NCI-H2196 treated with DMSO at 0.1 percent for 48 hours (cell line): ENCODE measurements around the gene TSPEAR.
"Not testable (repeated sequence)": the region's sequence is repeated elsewhere in the genome, so short reads cannot be mapped to it uniquely, and the experiment has no call there.

Experiments
- DNase-seq: peaks from one replicate; lab custom pipeline; 2025; ENCODE audit not compliant: unreplicated experiment; lab: John Stamatoyannopoulos, UW

Gene TSPEAR

DNA sequence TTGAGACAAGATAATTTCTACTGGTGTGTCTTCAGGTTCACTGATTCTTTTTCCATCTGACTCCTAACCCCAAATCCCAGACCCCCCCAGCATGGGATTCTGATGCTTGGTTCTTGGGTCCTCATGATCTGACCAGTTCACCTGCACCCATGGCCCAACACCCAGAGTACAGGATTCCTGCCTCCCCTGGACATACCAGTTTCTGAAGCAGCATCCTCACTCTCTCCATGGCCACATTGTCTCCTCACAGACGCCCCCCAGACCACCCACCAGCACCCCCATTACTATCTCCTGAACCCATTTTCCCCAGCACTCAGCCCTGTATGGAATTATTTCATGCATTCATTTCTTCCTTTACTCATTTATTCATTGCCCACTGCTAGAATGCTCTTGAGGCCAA, 54.5 kb downstream of the TSPEAR start:
- no peak for DNase-seq

DNA sequence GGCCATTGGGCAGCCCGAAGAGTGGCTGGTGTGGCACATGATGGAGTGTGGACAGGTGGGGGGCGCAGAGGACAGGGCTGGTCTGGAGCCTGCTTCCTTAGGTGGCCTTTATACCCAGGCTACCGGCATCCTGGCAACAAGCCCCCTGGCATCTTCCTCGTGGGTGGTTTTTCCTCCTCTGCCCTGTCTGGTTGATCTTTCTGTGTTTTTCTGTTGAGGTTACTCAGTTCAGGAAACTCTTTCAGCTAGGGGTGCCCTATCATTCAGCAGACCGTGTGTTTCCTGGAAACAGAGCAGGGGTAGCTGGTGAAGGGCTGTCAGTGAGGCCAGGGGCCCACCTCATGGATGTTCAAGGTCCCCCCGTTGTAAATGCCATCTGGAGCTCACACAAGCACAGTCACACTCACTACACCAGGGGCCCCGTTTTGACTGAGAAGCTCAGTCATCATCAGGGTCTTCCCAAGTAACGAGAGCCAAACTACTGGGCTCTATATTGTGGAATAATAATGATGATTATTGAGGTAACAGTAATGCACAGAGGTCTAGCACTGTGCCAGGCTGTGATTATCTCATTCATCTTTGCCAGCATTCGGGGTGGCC, 56.7 kb downstream of the TSPEAR start, which contains the start of gene KRTAP12-4:
Gene KRTAP12-4 (minus strand): TSS at position 84 of the 600 bp plus-strand sequence. CDS start 45 bp downstream, at position 39.
- no peak for DNase-seq

DNA sequence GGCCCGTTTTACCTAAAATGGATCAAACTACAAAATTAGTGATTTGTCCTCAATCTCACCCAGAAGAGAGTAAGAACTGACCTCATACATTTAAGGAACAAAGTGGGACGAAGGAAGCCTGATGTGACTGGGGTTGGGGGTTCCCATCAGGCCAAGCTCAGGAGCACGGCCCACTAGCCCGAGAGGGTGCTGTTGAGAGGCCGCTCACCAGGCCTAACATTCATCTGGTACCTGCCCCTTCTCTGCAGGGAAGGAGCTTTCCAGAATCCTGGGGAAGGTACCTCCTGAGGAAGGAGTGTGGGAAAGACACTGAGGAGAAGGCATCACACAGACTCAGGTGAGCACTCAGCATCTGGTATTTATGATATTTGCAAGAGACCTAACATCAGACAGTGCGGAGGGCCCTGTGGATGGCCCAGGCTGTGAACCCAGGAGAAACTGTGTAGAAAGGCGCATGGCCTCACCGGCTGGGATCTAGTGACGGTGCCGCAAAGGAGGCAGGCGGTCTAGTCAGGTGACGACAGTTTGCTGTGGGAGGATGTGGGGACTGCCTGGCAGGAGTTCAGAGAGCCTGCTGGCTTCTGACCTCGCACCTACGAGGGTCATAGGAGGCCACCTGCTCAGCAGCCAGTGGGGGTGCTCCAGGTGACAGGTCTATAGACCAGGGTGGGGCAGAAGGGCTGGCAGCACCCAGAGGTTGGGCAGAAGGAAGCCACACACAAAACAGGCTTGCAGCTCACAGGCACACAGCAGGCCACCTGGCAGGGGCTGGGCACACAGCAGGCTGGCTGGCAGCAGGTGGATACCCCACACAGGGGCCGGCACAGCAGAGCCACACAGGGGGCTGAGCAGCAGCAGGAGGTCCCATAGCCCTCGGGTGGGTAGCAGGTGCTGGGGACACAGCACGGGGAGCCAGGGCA, 57.5 kb downstream of the TSPEAR start:
- peak; percentile 60 for DNase-seq

DNA sequence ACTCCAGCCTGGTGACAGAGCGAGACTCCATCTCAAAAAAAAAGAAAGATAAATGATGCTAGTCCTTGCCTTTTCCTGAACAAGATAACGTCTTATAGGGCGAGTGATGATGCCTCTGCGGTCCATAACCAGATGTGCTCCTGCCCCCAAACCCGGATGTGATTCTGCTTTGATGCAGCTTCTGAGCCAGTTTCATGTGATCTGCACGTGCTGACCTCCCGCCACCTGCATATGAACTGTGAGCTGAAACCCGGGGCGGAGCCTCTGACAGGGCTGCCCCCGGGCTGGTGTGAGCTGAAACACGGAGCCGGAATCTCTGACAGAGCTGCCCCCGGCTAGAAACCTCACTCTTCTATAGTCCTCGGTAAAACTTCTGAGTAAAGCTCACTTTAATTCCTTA, 58.2 kb downstream of the TSPEAR start:
- no peak for DNase-seq

DNA sequence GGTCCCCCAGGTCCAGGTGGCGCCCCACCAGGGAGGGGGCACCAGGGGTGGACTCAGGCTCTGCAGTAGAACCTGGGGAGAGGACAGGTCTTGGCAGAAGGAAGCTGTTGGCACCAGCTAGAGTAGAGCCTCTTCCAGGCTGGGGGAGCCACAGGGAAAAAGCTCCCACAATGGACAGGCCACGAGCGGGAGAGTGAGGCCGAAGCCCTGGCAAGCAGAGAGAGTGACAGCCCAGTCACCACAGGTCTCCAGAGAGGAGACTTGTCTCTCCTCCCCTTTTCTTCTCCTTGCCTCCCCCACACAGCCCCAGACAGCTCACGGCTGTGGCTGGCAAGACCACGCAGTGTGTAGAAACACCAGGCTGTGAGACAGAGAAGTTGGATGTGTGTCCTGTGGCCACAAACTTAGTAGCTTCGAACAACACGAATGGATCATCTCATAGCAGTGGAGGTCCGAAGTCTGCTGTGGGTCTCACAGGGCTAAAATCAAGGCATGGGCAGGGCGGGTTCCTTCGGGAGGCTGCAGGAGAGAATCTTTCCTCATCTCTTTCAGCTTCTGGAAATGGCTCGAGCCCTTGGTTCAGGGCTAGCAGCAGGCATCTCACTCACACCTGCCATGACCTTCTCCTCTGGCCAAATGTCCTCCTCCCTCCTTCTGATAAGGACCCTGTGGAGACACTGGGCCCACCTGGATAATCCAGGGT, 60.2 kb downstream of the TSPEAR start:
- no peak for DNase-seq

DNA sequence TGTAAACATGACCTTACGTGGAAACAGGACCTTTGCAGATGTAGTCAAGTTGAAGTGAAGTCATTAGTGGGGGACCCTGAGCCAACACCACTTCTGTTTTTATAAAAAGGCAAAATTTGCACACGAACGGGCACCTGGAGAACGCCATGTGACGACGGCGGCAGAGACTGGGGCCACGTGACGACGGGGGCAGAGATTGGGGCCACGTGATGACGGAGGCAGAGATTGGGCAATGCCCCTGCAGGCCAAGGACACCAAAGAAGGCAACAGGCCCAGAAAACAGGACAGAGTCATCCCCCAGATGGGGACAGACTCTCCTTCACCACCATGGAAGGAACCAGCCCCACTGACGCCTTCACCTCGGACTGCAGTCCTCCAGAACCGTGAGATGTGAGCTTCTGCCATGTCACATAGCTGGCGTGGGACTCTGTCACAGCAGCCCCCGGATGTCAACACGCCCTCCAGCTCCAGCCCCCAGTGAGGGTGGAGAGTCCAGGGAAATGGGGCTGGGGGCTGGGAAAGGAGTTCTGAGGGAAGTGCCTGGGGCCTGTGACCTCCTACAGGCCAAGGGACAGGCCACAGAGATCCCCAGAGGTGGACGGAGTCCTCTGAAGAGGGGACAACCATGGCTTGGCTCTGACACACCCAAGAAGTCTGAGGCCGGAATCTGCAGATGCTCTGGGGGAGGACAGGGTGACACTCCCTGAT, 61.0 kb downstream of the TSPEAR start:
- DNase-seq = no peak

DNA sequence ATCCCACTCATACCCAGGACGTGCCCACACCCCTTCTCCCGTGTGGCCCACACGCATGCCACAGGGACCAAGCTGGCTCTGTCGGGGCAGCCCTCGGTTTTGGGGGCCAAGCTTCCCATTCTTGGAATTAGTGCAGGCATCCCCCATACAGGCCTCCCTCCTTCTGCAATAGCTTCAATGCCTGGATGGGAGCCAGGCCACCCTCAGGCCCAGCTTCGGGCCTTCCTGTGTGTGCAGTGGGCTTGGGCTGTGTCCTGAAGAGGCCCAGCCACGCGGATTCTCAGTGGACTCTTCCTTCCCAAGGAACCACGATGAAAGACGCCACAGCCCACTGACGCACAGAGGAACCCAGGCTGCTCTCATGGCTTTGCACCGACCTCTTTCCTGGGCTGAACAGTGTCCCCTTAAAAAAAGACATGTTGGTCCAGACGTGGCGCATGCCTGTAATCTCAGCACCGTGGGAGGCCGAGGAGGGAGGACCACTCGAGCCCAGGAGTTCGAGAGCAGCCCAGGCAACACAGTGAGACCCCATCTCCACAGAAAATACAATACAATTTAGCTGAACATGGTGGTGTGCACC, 61.8 kb downstream of the TSPEAR start:
- DNase-seq = no peak

DNA sequence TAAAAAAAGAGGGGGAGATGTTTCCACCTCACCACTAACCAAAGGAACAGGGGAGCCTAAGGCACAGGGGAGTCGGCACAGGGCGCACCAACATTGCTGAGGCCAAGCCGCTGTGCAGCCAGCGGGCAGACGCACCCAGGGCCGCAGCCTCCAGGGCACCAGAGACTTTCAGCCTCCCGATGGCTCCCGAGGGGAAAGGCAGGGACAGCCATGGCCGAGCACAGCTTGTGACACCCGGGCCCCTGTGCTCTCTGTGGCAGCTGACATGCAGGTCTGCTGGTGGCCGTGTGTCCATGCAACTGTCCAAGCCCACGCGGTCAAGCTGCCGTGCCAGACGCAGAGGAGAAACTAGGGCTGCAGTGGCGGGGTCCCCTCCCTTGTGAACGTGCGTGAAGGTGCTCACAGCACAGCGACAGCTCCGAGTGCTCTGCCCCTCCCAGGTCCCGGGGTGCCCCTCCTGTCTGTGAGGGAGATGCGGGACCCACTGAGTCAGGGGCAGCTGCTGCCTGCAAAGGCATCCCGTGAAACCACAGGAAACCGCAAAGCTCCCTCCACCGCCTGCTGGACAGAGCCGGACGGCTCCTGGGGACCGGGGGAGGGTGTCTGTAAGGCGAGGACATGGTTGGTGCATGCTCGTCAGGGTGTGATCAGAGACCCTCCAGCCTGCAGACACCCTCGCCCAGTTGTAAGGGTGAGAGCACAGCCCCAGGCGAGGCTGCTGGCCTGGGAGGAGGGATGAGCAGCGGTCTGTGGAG, 62.6 kb downstream of the TSPEAR start:
- no peak for DNase-seq

DNA sequence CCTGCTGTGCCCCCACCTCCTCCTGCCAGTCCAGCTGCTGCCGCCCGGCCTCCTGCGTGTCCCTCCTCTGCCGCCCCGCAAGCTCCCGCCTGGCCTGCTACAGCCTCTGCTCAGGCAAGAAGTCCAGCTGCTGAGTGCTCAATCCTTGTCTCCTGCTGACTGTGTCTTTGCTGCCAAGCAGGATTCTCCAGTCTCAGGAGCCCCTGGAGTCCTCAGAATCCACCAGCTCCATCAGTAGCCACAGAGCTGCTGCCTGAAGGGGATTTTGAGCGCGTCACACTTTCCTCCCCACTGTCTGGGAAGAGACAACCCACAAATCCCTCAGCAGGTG, 64.2 kb downstream of the TSPEAR start:
- no peak for DNase-seq

DNA sequence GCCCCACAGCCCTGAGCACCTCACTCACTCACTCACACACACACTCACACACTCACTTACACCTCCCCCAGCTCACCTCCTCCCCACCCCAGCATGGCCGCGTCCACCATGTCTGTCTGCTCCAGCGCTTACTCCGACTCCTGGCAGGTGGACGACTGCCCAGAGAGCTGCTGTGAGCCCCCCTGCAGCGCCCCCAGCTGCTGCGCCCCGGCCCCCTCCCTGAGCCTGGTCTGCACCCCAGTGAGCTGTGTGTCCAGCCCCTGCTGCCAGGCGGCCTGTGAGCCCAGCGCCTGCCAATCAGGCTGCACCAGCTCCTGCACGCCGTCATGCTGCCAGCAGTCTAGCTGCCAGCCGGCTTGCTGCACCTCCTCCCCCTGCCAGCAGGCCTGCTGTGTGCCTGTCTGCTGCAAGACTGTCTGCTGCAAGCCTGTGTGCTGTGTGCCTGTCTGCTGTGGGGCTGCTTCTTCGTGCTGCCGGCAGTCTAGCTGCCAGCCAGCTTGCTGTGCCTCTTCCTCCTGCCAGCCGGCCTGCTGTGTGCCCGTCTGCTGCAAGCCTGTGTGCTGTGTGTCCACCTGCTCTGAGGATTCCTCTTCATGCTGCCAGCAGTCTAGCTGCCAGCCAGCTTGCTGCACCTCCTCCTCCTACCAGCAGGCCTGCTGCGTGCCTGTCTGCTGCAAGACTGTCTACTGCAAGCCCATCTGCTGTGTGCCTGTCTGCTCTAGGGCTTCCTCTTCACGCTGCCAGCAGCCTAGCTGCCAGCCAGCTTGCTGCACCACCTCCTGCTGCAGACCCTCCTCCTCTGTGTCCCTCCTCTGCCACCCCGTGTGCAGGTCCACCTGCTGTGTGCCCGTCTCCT, 64.8 kb downstream of the TSPEAR start, which contains the start of gene KRTAP10-11:
Gene KRTAP10-11 (plus strand): TSS at position 49 of the 856 bp plus-strand sequence. CDS start 45 bp downstream, at position 94.
- not testable (repeated sequence) for DNase-seq

DNA sequence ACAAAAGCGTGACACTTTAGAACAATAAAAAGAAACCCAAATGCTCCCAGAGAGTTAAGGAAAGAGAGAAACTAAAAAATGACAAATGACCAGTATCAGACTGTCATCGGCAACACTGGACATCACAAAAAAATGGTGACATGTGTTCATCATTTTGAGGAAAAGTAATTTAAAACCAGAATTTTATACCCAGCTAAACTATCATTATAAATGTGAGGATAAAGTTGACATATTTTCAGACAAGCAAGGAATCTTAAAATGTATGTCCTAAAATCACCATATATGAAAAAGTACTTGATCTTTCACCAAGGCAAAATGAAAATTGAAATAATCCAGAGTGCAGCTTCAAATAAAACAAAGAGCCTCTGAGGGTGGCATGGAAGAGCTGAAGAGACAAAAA, 66.5 kb downstream of the TSPEAR start:
- no peak for DNase-seq

DNA sequence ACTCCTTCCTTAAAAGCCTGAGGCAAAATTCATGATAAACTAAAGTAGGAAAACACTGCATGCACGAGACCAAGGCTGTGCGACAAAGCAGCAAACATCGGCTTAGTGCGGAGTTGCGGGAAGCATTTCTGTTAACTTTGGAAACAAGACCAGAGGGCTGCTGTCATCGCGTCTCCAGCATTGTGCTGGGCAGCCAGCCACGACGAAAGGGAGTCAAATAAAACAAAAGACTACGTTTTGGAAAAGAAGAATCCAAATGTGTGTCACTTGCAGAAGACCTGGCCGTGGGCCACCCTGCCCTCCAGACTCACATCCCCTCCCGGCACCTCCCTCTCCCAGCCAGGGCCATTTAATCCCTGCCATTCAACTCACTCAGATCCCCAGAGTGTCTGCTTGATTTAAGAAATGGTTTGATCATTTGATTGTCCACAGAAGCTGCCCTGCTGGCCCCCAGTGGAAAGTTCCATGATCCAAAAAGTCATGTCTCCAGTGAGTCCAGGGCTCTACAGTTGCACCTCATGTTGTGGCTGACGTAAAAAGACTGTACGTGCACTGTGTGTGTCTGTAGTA, 67.5 kb downstream of the TSPEAR start:
- no peak for DNase-seq

DNA sequence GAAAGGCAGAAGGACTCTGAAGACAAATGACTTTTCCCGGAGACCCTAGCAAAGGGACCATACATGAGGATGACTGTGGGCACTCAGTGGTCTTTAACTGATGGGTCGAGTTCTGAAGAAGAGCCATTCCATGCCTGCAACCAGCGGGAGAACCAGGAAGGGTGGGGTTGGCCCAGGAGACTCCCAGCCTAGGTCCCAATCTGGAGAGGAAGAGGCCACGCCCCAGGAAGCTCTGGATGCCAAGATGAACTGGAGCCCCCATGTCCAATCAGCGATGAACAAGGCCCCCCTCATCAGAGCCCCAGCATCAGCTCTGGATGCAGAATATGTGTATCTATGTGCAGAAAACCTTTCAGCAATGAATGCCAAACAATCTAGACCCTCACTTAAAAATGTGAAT, 70.6 kb downstream of the TSPEAR start:
- no peak for DNase-seq

DNA sequence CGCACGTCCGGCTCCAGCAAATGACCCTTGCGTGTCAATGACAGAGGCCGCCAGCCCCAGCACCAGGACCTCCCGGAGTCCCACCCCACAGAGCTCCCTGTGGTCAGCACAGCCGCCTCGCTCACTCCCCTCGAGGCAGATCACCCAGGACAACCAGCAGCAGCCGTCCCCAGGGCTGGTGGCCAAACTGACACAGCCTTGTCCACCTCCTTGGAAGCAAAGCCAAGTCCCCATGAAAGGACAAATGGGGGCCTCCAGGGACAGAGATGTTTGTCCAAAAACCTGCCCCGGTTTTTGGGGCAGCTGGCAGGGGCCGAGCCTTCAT, 72.1 kb downstream of the TSPEAR start:
- no peak for DNase-seq

DNA sequence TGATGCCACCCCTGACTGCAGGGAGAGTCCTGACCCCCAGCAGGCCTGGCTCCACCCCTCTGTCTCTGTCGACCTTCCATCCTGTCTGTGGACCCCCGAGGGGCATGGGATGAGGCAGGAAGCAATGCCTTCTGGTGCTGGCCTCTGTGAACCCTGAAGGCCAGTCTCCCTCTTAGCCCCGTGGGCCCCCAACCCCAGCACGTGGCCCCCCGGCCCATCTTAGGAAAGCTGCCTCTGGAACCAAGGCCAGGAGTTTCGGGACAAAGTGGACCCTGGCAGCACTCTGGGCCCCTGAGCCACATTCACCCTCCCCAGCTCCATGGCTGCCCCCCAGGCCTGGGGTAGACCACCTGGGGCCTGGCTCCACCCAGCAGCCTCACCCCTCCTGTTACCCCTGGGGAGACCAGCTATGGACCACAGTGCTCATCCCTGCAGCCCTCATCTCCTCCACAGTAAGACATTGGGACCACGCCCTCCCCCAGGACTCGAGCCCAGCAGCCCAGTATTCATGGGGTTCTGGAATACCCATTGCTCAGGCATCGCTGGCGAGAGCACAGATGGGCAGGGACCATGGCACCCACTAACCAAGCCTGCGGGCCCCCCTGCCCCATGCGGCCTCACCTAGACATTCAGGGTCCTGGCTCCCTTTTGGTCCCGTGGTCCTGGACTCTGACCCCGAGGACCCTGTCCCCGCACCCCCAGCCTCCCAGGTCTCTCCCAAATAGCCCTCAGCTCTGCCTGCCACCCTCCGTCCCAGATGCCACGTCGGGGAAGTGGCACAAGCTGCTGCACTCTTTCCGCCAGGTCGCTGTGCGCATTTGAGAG, 72.7 kb downstream of the TSPEAR start:
- not testable (repeated sequence) for DNase-seq

DNA sequence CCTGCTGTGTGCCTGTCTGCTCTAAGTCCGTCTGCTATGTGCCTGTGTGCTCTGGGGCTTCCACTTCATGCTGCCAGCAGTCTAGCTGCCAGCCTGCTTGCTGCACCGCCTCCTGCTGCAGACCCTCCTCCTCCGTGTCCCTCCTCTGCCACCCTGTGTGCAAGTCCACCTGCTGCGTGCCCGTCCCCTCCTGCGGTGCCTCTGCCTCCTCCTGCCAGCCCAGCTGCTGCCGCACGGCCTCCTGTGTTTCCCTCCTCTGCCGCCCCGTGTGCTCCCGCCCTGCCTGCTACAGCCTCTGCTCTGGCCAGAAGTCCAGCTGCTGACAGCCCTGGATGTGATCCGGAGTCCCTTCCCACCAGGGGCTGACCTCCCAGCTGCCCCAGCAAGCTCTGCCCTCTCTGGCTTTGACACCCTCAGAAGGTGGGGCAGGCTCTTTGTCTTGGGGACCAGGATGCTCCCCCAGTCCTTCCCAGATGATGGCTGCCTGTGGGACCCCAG, 73.5 kb downstream of the TSPEAR start:
- not testable (repeated sequence) for DNase-seq

DNA sequence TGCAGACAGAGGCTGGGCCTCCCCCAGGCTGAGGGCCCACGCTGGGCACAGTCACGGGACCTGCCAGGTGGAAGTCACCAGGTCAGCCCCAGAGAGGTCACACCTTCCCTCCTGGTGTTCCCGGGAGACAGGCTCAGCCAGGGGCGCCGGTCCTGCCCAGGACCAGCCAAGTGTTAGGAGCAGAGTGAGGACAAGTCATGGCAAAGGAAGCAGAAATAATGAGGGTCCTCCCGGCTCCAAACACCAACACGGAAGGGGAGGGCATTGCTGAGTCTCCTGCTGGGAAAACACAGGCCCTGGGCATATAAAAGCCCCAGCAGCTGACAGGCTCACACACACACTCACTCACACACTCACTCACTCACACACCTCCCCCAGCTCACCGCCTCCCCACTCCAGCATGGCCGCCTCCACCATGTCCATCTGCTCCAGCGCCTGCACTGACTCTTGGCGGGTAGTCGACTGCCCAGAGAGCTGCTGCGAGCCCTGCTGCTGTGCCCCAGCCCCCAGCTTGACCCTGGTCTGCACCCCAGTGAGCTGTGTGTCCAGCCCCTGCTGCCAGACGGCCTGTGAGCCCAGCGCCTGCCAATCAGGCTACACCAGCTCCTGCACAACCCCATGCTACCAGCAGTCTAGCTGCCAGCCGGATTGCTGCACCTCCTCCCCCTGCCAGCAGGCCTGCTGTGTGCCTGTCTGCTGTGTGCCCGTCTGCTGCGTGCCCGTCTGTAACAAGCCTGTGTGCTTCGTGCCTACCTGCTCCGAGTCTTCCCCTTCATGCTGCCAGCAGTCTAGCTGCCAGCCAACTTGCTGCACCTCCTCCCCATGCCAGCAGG, 74.1 kb downstream of the TSPEAR start, which contains the start of gene KRTAP10-10:
Gene KRTAP10-10 (plus strand): TSS at position 339 of the 833 bp plus-strand sequence. CDS start 62 bp downstream, at position 401.
- no peak for DNase-seq
